ENCODE results near the gene KAT6B.

- TF ChIP-seq POLR2A (IDR thresholded peaks at IDR 0.05) (no peak), POLR2AphosphoS5 (IDR thresholded peaks at IDR 0.05) (no peak), CTCF (IDR thresholded peaks at IDR 0.05) (no peak)
Measured at GRCh38 chr10:74977072-74977471, 150.7 kb downstream of the KAT6B start.

Data from prostate gland (tissue), 2 donors.